ENCODE results near the gene ST3GAL2. TPM values are rescaled to one million over a fixed set of nuclear protein-coding genes. Genes with fewer than 3 reads are reported as not detected.
A peak's percentile ranks its signal among the peaks of the same experiment; 100 is the strongest.

ST3GAL2 gene
- total and polyA plus RNA-seq, 2 donors (not counting 3 experiments of a cell fraction or from before 2014, with no cell fraction given) = 23.0 to 50.4 TPM

DNA sequence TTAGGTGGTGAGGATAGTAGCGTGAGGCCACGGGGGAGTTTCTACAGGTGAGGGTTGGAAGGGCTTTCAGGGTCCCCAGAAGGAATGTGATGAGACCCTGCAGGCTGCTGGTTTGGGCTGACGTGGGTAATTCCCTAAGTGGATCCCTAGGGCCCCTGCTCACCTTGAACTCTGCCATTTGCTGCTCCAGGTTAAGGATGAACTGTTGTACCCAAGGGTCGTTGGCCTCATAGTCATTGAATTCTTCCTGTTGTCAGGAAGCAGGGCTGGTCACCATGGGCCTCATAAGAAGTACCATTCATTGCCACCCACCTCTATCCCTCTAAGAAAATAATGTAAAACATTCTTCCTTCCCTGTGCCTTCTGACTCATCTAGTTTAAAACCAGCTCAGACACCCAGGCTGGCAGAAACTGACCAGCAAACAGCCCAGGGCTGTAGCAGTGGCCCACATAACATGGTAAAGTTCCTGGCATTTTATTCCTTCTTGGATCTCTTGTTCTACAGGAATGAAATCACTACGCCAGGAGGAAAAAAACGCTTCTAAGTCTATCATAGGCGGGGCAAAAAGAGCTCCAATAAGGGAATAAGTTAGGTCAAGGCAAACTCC lies 43.1 kb upstream of the ST3GAL2 start:
- BruUV-seq (replicated peaks) = no TSS peak
- Histone ChIP-seq H3K4me1 (ENCODE audit: control insufficient read depth, extremely low read depth, insufficient read depth, low read length) (peaks cover 13% of the 10 kb centered on the region), H3K4me3 (replicated peaks in 1 of 3; ENCODE audit: insufficient read depth in 1 of 3, low read depth in 1 of 3, low read length in 3 of 3) (no peak overlapping the region), H3K4me2 (ENCODE audit: insufficient read depth, low read length) (no peak overlapping the region), H3K27me3 (ENCODE audit: control insufficient read depth in 2 of 2, insufficient read depth in 2 of 2, low read length in 2 of 2) (no peaks in the 10 kb centered on the region), H3K27ac (ENCODE audit: insufficient read depth, low read depth, low read length) (no peak overlapping the region), H3K9me3 (replicated peaks; ENCODE audit: control insufficient read depth, insufficient read depth, low read length) (no peaks in the 10 kb centered on the region), H3K9me1 (replicated peaks; ENCODE audit: control insufficient read depth, extremely low read depth, insufficient read depth, low read length) (no peaks in the 10 kb centered on the region), H3K36me3 (ENCODE audit: control insufficient read depth in 2 of 2, extremely low read depth in 1 of 2, insufficient read depth in 2 of 2, low read length in 2 of 2) (peaks cover 0 to 32% of the 10 kb centered on the region in 2 experiments), H3K9ac (replicated peaks; ENCODE audit: extremely low read depth, insufficient read depth, low read length) (no peak overlapping the region), H2AFZ (ENCODE audit: low read depth, low read length) (no peak overlapping the region), H4K20me1 (replicated peaks; ENCODE audit: control insufficient read depth, extremely low read depth, insufficient read depth, low read length) (no peaks in the 10 kb centered on the region), H3K79me2 (ENCODE audit: control insufficient read depth, insufficient read depth, low read length) (no peaks in the 10 kb centered on the region)
- dilution Hi-C loops (cut with MboI; ENCODE audit: extremely low pct_ligation_motif_present, low sequenced_read_pairs) (no loop called here), intact Hi-C loops (cut with micrococcal nuclease) (no loop called here)
- ChIA-PET POLR2A (no interaction called here), CTCF (interaction anchor here (1.0 to 1.9 kb wide), 3 partner anchors 9 to 172 kb away, joined by 3 to 6 read pairs (median 4); no protein-coding TSS in a partner anchor)
- TF ChIP-seq, protein P1, sequence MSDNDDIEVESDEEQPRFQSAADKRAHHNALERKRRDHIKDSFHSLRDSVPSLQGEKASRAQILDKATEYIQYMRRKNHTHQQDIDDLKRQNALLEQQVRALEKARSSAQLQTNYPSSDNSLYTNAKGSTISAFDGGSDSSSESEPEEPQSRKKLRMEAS (IDR thresholded peaks at IDR 0.05; ENCODE audit: insufficient read depth, insufficient read length) = no peak
- TF ChIP-seq FOS (IDR thresholded peaks at IDR 0.05; ENCODE audit: borderline replicate concordance, insufficient read depth, low read length) = peak; percentile 20
- DNase-seq (ENCODE audit: low read depth, low spot score) = no peak
- FAIRE-seq = peak; percentile 73

DNA sequence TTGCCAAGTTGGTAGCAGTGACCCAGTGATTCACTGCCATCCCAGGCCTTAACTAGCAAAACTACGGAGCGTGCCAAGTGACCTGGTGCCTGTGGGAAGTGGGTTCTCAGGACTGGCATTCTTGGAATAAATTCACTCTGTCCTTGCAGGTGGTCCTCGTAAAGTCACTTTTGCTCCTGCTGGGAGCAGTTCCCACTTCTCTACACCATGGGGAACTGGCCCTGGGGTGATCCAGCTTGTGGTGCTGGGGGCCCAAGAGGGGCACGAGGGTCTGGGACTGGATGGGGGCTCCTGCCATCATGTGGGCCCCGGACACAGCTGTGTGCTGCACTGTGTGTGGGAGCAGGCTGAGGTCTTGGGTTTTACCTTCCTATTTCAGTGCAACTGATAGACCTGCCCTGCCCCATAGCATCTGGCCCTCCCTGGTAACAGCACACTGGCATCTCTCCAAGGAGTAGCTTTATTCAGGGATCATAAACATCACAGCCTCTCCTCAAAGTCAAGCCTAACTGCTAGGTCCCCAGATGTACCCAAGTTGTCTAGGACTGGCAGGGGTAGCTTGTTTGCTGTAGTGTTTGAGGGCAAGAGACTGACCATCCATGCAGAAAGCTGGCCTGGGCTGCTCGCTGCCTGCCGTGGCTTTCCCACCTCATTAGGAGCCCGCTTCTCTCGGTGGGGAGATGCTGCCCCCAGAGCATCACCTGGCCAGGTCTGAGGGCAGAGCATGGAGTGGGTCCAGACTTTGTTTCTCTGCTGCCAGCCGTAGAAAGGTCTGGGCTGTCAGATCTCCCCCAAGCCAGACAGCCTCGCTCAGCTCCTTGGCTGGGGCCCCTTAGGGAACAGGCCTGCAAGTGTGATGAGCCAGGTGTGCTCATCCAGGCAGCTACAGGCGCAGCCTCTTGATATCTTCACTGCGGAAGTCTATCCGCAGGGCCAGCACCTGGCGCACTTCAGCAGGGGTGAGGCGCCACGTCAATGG lies 41.5 kb upstream of the ST3GAL2 start:
- Histone ChIP-seq H3K9me3 (replicated peaks; ENCODE audit: control insufficient read depth, insufficient read depth, low read length) (no peaks in the 10 kb centered on the region), H2AFZ (ENCODE audit: low read depth, low read length) (no peak overlapping the region), H3K4me3 (replicated peaks in 1 of 3; ENCODE audit: insufficient read depth in 1 of 3, low read depth in 1 of 3, low read length in 3 of 3) (no peak overlapping the region), H3K9me1 (replicated peaks; ENCODE audit: control insufficient read depth, extremely low read depth, insufficient read depth, low read length) (no peaks in the 10 kb centered on the region), H3K4me2 (ENCODE audit: insufficient read depth, low read length) (no peak overlapping the region), H3K27ac (ENCODE audit: insufficient read depth, low read depth, low read length) (no peak overlapping the region), H3K9ac (replicated peaks; ENCODE audit: extremely low read depth, insufficient read depth, low read length) (no peak overlapping the region), H4K20me1 (replicated peaks; ENCODE audit: control insufficient read depth, extremely low read depth, insufficient read depth, low read length) (no peaks in the 10 kb centered on the region), H3K79me2 (ENCODE audit: control insufficient read depth, insufficient read depth, low read length) (no peaks in the 10 kb centered on the region), H3K36me3 (ENCODE audit: control insufficient read depth in 2 of 2, extremely low read depth in 1 of 2, insufficient read depth in 2 of 2, low read length in 2 of 2) (peaks cover 0 to 28% of the 10 kb centered on the region in 2 experiments), H3K27me3 (ENCODE audit: control insufficient read depth in 2 of 2, insufficient read depth in 2 of 2, low read length in 2 of 2) (no peaks in the 10 kb centered on the region), H3K4me1 (ENCODE audit: control insufficient read depth, extremely low read depth, insufficient read depth, low read length) (peaks cover 23% of the 10 kb centered on the region)
- no peak for DNase-seq (ENCODE audit: low read depth, low spot score)
- no peak for FAIRE-seq
- CTCF ChIA-PET = interaction anchor here (1.3 kb wide), 1 partner anchor 27 kb away, joined by 3 read pairs; the partner anchor contains the start of gene FCSK
- POLR2A ChIA-PET = no interaction called here
- intact Hi-C loops (cut with micrococcal nuclease) = no loop called here
- dilution Hi-C loops (cut with MboI; ENCODE audit: extremely low pct_ligation_motif_present, low sequenced_read_pairs) = no loop called here
- TSS peak; percentile 31 for BruUV-seq (replicated peaks)
- no peak for TF ChIP-seq POLR2AphosphoS5 (IDR thresholded peaks at IDR 0.05; ENCODE audit: insufficient read depth, low read depth, low read length)
- TF ChIP-seq, protein P2, sequence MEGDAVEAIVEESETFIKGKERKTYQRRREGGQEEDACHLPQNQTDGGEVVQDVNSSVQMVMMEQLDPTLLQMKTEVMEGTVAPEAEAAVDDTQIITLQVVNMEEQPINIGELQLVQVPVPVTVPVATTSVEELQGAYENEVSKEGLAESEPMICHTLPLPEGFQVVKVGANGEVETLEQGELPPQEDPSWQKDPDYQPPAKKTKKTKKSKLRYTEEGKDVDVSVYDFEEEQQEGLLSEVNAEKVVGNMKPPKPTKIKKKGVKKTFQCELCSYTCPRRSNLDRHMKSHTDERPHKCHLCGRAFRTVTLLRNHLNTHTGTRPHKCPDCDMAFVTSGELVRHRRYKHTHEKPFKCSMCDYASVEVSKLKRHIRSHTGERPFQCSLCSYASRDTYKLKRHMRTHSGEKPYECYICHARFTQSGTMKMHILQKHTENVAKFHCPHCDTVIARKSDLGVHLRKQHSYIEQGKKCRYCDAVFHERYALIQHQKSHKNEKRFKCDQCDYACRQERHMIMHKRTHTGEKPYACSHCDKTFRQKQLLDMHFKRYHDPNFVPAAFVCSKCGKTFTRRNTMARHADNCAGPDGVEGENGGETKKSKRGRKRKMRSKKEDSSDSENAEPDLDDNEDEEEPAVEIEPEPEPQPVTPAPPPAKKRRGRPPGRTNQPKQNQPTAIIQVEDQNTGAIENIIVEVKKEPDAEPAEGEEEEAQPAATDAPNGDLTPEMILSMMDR (IDR thresholded peaks at IDR 0.05; ENCODE audit: extremely low read depth in 1 of 2, insufficient read depth in 1 of 2, low read depth in 1 of 2, low read length in 2 of 2) = no peak
- TF ChIP-seq FOS (IDR thresholded peaks at IDR 0.05; ENCODE audit: borderline replicate concordance, insufficient read depth, low read length) = no peak

Data from endothelial cell of umbilical vein (primary cell).